Stomach (tissue), 4 donors: ENCODE measurements around the gene ARHGAP22.

ENCODE experiments used
- POLR2A ChIP-seq, 4 donors: fragments of 450-650 bp; IDR thresholded peaks; one replicate each; pipeline ENCODE4 v1.6.1; 2016; ENCODE audit warnings: antibody characterized with exemption in 4 of 4, control low read depth in 2 of 4, mild to moderate bottlenecking in 1 of 4, moderate library complexity in 1 of 4
- POLR2AphosphoS5 ChIP-seq, 3 donors: sonication (generic); formaldehyde crosslinking; IDR thresholded peaks; one replicate each; pipeline ENCODE4 v1.6.1; 2016; ENCODE audit warnings: antibody characterized with exemption in 3 of 3
- TF ChIP-seq, protein P1 (sequence below), 7 experiments: fragments of 450-650 bp in 4 of 7; fragments of 200-600 bp in 3 of 7; sonication (generic) in 3 of 7; IDR thresholded peaks; one replicate each; pipeline ENCODE4 v1.5.1; 2016 to 2019; ENCODE audit warnings: antibody characterized with exemption in 7 of 7, control low read depth in 2 of 7, mild to moderate bottlenecking in 1 of 7

DNA sequence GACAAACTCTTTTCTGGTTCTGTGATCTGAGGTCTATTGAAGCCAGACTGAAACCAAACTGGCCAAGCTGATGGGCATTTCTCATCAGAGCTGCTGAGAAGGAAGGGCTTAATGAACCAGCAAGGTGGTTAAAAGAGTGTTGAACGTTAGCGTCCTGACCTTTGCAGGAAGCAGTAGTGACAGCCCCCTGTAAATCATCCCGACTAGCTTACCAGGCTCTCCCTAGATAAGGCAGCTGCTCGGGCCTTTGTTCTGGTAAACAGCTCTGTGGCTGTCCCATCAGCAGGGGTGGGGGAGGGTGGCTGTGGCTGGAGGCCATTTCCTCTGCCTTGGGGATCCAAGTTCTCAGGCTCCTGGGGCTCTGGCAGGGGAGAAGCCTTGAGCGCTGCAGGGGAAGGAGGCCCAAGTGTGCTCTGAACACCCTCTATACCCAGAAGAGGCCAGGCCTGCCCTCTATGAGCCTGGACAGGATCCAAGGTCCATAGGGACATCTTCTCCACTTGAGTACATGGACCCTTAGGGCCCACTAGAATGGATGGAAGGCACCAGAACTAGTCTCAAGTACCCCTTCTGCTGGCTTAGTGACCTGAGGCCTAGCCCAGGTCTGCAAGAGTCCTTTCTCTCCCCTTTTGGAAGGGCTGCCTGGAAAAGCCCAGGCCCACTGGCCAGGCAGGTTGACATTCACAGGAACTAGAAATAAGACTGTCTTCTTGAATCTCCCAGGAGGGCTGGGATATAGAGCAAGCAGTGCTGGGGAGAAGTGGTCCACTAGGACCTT, 134.6 kb downstream of the ARHGAP22 start:
- TF ChIP-seq, protein P1, sequence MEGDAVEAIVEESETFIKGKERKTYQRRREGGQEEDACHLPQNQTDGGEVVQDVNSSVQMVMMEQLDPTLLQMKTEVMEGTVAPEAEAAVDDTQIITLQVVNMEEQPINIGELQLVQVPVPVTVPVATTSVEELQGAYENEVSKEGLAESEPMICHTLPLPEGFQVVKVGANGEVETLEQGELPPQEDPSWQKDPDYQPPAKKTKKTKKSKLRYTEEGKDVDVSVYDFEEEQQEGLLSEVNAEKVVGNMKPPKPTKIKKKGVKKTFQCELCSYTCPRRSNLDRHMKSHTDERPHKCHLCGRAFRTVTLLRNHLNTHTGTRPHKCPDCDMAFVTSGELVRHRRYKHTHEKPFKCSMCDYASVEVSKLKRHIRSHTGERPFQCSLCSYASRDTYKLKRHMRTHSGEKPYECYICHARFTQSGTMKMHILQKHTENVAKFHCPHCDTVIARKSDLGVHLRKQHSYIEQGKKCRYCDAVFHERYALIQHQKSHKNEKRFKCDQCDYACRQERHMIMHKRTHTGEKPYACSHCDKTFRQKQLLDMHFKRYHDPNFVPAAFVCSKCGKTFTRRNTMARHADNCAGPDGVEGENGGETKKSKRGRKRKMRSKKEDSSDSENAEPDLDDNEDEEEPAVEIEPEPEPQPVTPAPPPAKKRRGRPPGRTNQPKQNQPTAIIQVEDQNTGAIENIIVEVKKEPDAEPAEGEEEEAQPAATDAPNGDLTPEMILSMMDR (IDR thresholded peaks at IDR 0.05) = no peak
- TF ChIP-seq POLR2A (IDR thresholded peaks at IDR 0.05) = no peak
- no peak for TF ChIP-seq POLR2AphosphoS5 (IDR thresholded peaks at IDR 0.05)
